HepG2 (cell line): ENCODE measurements around the gene MAPRE3. TPM values are rescaled to one million over a fixed set of nuclear protein-coding genes. Genes with fewer than 3 reads are reported as not detected.
A peak's percentile ranks its signal among the peaks of the same experiment; 100 is the strongest.

Experiments
- CHD2 ChIP-seq: IDR thresholded peaks from 2 replicates; pipeline ENCODE4 v1.6.1; 2011; ENCODE audit warnings: low read depth, low read length, improper control_type of control experiment
- GABPA ChIP-seq, 2 experiments: IDR thresholded peaks; 2 replicates each; pipeline ENCODE4 v1.6.1; 2011 to 2016; ENCODE audit warnings: low read depth in 2 of 2, low read length in 1 of 2, missing biosample characterization in 1 of 2, missing genetic modification characterization in 1 of 2
- GZF1 ChIP-seq: sonication (generic); formaldehyde crosslinking; IDR thresholded peaks from 2 replicates; pipeline ENCODE4 v1.5.1; 2020; ENCODE audit warnings: mild to moderate bottlenecking, missing genetic modification reagents
- ISL2 ChIP-seq: sonication (generic); formaldehyde crosslinking; IDR thresholded peaks from 2 replicates; pipeline ENCODE4 v1.5.0; 2020; ENCODE audit warnings: missing genetic modification reagents
- KLF9 ChIP-seq: IDR thresholded peaks from 2 replicates; pipeline ENCODE4 v1.6.1; 2016; ENCODE audit warnings: low read depth
- MEIS2 ChIP-seq: sonication (generic); formaldehyde crosslinking; IDR thresholded peaks from 2 replicates; pipeline ENCODE4 v1.9.0; 2021; ENCODE audit warnings: mild to moderate bottlenecking, missing genetic modification reagents
- MZF1 ChIP-seq: sonication (generic); formaldehyde crosslinking; IDR thresholded peaks from 2 replicates; pipeline ENCODE4 v1.8.1; 2023; ENCODE audit warnings: mild to moderate bottlenecking, missing genetic modification reagents, borderline replicate concordance
- NPAS2 ChIP-seq: sonication (generic); formaldehyde crosslinking; IDR thresholded peaks from 2 replicates; pipeline ENCODE4 v1.8.0; 2022; ENCODE audit warnings: mild to moderate bottlenecking, missing genetic modification reagents, borderline replicate concordance
- POGK ChIP-seq: sonication (generic); formaldehyde crosslinking; conservative IDR thresholded peaks from 2 replicates; pipeline ENCODE4 v1.8.0; 2022; ENCODE audit warnings: mild to moderate bottlenecking, moderate library complexity, missing genetic modification reagents
- POLR2G ChIP-seq: fragments of 200-400 bp; formaldehyde crosslinking; IDR thresholded peaks from 2 replicates; pipeline ENCODE4 v1.6.1; 2018; ENCODE audit warnings: mild to moderate bottlenecking, low read depth, low read length, moderate library complexity
- RBFOX2 ChIP-seq: fragments of 200-400 bp; formaldehyde crosslinking; IDR thresholded peaks from 2 replicates; pipeline ENCODE4 v1.6.1; 2017; ENCODE audit warnings: low read depth, mild to moderate bottlenecking, low read length
- RELA ChIP-seq: sonication (generic); formaldehyde crosslinking; IDR thresholded peaks from 2 replicates; pipeline ENCODE4 v1.4.0; 2020; ENCODE audit warnings: missing genetic modification reagents
- ZFP36L1 ChIP-seq: sonication (generic); formaldehyde crosslinking; IDR thresholded peaks from 2 replicates; pipeline ENCODE4 v1.8.0; 2022; ENCODE audit warnings: mild to moderate bottlenecking, missing genetic modification reagents, moderate library complexity
- ZNF331 ChIP-seq: sonication (generic); formaldehyde crosslinking; IDR thresholded peaks from 2 replicates; pipeline ENCODE4 v1.4.0; 2020; ENCODE audit warnings: missing genetic modification reagents
- ZNF432 ChIP-seq: sonication (generic); formaldehyde crosslinking; IDR thresholded peaks from 2 replicates; pipeline ENCODE4 v1.5.0; 2020; ENCODE audit warnings: missing genetic modification reagents, mild to moderate bottlenecking, borderline replicate concordance
- ZNF460 ChIP-seq: sonication (generic); formaldehyde crosslinking; IDR thresholded peaks from 2 replicates; pipeline ENCODE4 v1.5.1; 2020; ENCODE audit warnings: missing genetic modification reagents, mild to moderate bottlenecking, borderline replicate concordance
- ZNF558 ChIP-seq: sonication (generic); formaldehyde crosslinking; IDR thresholded peaks from 2 replicates; pipeline ENCODE4 v1.9.0; 2022; ENCODE audit warnings: mild to moderate bottlenecking, missing genetic modification reagents, borderline replicate concordance
- ZNF691 ChIP-seq: sonication (generic); formaldehyde crosslinking; IDR thresholded peaks from 2 replicates; pipeline ENCODE4 v1.4.0; 2020; ENCODE audit warnings: missing genetic modification reagents, low read depth, mild to moderate bottlenecking, borderline replicate concordance
- ZNF720 ChIP-seq: sonication (generic); formaldehyde crosslinking; IDR thresholded peaks from 2 replicates; pipeline ENCODE4 v1.4.0; 2020; ENCODE audit warnings: missing genetic modification reagents
- ZNF773 ChIP-seq: sonication (generic); formaldehyde crosslinking; IDR thresholded peaks from 2 replicates; pipeline ENCODE4 v1.4.0; 2020; ENCODE audit warnings: missing genetic modification reagents, borderline replicate concordance
- polyA plus RNA-seq, 8 experiments: library from polyadenylated mRNA; depleted of rRNA in 3 of 8; stranded (reverse) in 7 of 8; unstranded in 1 of 8; fragments of >200 nt; fragmentation: Illumina TruSeq in 4 of 8; extraction: Trizol in 4 of 8; gene quantifications; 2 replicates each; pipeline versions ENCODE4 v1.2.1 to v1.2.3, GENCODE V29; 2011 to 2016; ENCODE audit warnings: low read depth in 4 of 8, missing spikeins in 1 of 8, mixed read lengths in 1 of 8; ENCODE audit not compliant: insufficient read depth in 1 of 8
- total RNA-seq, 5 experiments: library from RNA; depleted of rRNA; stranded (reverse); fragments of >200 nt; fragmentation: Illumina TruSeq; extraction: Trizol; gene quantifications; 2 replicates each; pipeline ENCODE4 v1.2.3, GENCODE V29; 2016; ENCODE audit warnings: low read depth in 1 of 5
- TF ChIP-seq, protein P1 (sequence below): sonication (generic); formaldehyde crosslinking; IDR thresholded peaks from 2 replicates; pipeline ENCODE4 v1.5.1; 2020; ENCODE audit warnings: mild to moderate bottlenecking, missing genetic modification reagents, moderate library complexity
- TF ChIP-seq, protein P2 (sequence below): sonication (generic); formaldehyde crosslinking; IDR thresholded peaks from 2 replicates; pipeline ENCODE4 v1.9.0; 2021; ENCODE audit warnings: missing genetic modification reagents, mild to moderate bottlenecking, borderline replicate concordance

MAPRE3 gene
- total and polyA plus RNA-seq, 2 of the 13 experiments (the other 11 are each of a cell fraction or from before 2014, with no cell fraction given), result 0.31 to 0.91 TPM

GRCh38 chr2:27050281-27050995 is 80.0 kb downstream of the MAPRE3 start (continued):
- TF ChIP-seq, protein P1, sequence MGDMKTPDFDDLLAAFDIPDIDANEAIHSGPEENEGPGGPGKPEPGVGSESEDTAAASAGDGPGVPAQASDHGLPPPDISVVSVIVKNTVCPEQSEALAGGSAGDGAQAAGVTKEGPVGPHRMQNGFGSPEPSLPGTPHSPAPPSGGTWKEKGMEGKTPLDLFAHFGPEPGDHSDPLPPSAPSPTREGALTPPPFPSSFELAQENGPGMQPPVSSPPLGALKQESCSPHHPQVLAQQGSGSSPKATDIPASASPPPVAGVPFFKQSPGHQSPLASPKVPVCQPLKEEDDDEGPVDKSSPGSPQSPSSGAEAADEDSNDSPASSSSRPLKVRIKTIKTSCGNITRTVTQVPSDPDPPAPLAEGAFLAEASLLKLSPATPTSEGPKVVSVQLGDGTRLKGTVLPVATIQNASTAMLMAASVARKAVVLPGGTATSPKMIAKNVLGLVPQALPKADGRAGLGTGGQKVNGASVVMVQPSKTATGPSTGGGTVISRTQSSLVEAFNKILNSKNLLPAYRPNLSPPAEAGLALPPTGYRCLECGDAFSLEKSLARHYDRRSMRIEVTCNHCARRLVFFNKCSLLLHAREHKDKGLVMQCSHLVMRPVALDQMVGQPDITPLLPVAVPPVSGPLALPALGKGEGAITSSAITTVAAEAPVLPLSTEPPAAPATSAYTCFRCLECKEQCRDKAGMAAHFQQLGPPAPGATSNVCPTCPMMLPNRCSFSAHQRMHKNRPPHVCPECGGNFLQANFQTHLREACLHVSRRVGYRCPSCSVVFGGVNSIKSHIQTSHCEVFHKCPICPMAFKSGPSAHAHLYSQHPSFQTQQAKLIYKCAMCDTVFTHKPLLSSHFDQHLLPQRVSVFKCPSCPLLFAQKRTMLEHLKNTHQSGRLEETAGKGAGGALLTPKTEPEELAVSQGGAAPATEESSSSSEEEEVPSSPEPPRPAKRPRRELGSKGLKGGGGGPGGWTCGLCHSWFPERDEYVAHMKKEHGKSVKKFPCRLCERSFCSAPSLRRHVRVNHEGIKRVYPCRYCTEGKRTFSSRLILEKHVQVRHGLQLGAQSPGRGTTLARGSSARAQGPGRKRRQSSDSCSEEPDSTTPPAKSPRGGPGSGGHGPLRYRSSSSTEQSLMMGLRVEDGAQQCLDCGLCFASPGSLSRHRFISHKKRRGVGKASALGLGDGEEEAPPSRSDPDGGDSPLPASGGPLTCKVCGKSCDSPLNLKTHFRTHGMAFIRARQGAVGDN (CRISPR knock-in tag), result no peak; the same call in none of the 2 replicates
- TF ChIP-seq, protein P2, sequence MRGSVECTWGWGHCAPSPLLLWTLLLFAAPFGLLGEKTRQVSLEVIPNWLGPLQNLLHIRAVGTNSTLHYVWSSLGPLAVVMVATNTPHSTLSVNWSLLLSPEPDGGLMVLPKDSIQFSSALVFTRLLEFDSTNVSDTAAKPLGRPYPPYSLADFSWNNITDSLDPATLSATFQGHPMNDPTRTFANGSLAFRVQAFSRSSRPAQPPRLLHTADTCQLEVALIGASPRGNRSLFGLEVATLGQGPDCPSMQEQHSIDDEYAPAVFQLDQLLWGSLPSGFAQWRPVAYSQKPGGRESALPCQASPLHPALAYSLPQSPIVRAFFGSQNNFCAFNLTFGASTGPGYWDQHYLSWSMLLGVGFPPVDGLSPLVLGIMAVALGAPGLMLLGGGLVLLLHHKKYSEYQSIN, result 0 out of 2 replicates have a peak, but pooled peaks have one; percentile 8
- TF ChIP-seq MEIS2, result peak; percentile 57; the same call in 1 of the 2 replicates
- TF ChIP-seq ZNF691 (CRISPR knock-in tag), result no peak; the same call in none of the 2 replicates
- TF ChIP-seq MZF1, result peak; percentile 17; the same call in 1 of the 2 replicates
- no peak for TF ChIP-seq GZF1 (CRISPR knock-in tag)
- TF ChIP-seq ZNF720 (CRISPR knock-in tag), result 0 out of 2 replicates have a peak, but pooled peaks have one; percentile 52
- no peak for TF ChIP-seq ZNF460 (CRISPR knock-in tag)
- peak; percentile 89 for TF ChIP-seq POLR2G
- no peak for TF ChIP-seq RELA
- TF ChIP-seq ZNF331 (CRISPR knock-in tag), result peak; percentile 85; the same call in 1 of the 2 replicates
- no peak for TF ChIP-seq ZNF558 (CRISPR knock-in tag)
- peak; percentile 81 for TF ChIP-seq ZFP36L1
- peak; percentile 74 for TF ChIP-seq RBFOX2
- TF ChIP-seq ISL2 (CRISPR knock-in tag), result peak; percentile 35
- TF ChIP-seq ZNF432 (CRISPR knock-in tag), result no peak
- TF ChIP-seq ZNF773 (CRISPR knock-in tag), result no peak; the same call in 1 of the 2 replicates
- no peak for TF ChIP-seq GABPA (IDR thresholded peaks at IDR 0.05; ENCODE audit: low read depth, low read length)
- TF ChIP-seq GABPA (CRISPR knock-in tag; IDR thresholded peaks at IDR 0.05; ENCODE audit: low read depth), result peak; percentile 58
- TF ChIP-seq NPAS2, result no peak
- TF ChIP-seq POGK, result no peak; the same call in none of the 2 replicates
- peak; percentile 71 for TF ChIP-seq KLF9 (CRISPR knock-in tag)
- peak; percentile 39; the same call in 1 of the 2 replicates for TF ChIP-seq CHD2
